GM12878 (cell line): ENCODE results near the gene HLA-DMA. TPM values are rescaled to one million over a fixed set of nuclear protein-coding genes. Genes with fewer than 3 reads are reported as not detected.
A peak's percentile ranks its signal among the peaks of the same experiment; 100 is the strongest.

ENCODE experiments used
- BCL11A ChIP-seq: IDR thresholded peaks from 2 replicates; pipeline ENCODE4 v1.6.1; 2011; ENCODE audit warnings: low read depth, low read length
- EED ChIP-seq: sonication (generic); IDR thresholded peaks from 2 replicates; pipeline ENCODE4 v1.6.1; 2016; ENCODE audit warnings: antibody characterized with exemption, low read depth
- ELK1 ChIP-seq: IDR thresholded peaks from 2 replicates; pipeline ENCODE4 v1.6.1; 2012; ENCODE audit warnings: low read depth, low read length, improper control_type of control experiment
- IKZF2 ChIP-seq, 2 experiments: fragments of 450-650 bp; IDR thresholded peaks; 2 replicates each; pipeline ENCODE4 v1.6.1; 2017; ENCODE audit warnings: mild to moderate bottlenecking in 2 of 2, moderate library complexity in 2 of 2
- JUND ChIP-seq: IDR thresholded peaks from 2 replicates; pipeline ENCODE4 v1.6.1; 2012; ENCODE audit warnings: low read depth, mild to moderate bottlenecking, low read length, improper control_type of control experiment, moderate library complexity
- MEF2B ChIP-seq: fragments of 450-650 bp; IDR thresholded peaks from 2 replicates; pipeline ENCODE4 v1.6.1; 2018; ENCODE audit warnings: mild to moderate bottlenecking, moderate library complexity; ENCODE audit not compliant: partially characterized antibody, poor library complexity, severe bottlenecking
- MLLT1 ChIP-seq: fragments of 450-650 bp; IDR thresholded peaks from 2 replicates; pipeline ENCODE4 v1.6.1; 2016; ENCODE audit warnings: mild to moderate bottlenecking
- NFYB ChIP-seq: IDR thresholded peaks from 2 replicates; pipeline ENCODE4 v1.6.1; 2011; ENCODE audit warnings: low read depth, mild to moderate bottlenecking, low read length, improper control_type of control experiment, moderate library complexity; ENCODE audit not compliant: insufficient read depth
- NR2F1 ChIP-seq: fragments of 450-650 bp; conservative IDR thresholded peaks from 2 replicates; pipeline ENCODE4 v1.6.1; 2017; ENCODE audit warnings: mild to moderate bottlenecking
- PAX8 ChIP-seq: fragments of 450-650 bp; IDR thresholded peaks from 2 replicates; pipeline ENCODE4 v1.6.1; 2017; ENCODE audit warnings: mild to moderate bottlenecking, moderate library complexity
- RELB ChIP-seq: fragments of 450-650 bp; IDR thresholded peaks from 2 replicates; pipeline ENCODE4 v1.6.1; 2017; ENCODE audit warnings: low read depth, mild to moderate bottlenecking, moderate library complexity
- SIN3A ChIP-seq: IDR thresholded peaks from 2 replicates; pipeline ENCODE4 v1.6.1; 2012; ENCODE audit warnings: low read depth, low read length, improper control_type of control experiment
- SIX5 ChIP-seq: IDR thresholded peaks from 2 replicates; pipeline ENCODE4 v1.6.1; 2011; ENCODE audit warnings: mild to moderate bottlenecking, low read depth, low read length, moderate library complexity; ENCODE audit not compliant: severe bottlenecking
- SKIL ChIP-seq: fragments of 450-650 bp; IDR thresholded peaks from 2 replicates; pipeline ENCODE4 v1.6.1; 2017; ENCODE audit warnings: mild to moderate bottlenecking, low read depth, inconsistent platforms; ENCODE audit not compliant: poor library complexity, severe bottlenecking
- SMARCA5 ChIP-seq: fragments of 450-650 bp; IDR thresholded peaks from 2 replicates; pipeline ENCODE4 v1.6.1; 2017; ENCODE audit warnings: mild to moderate bottlenecking
- SP1 ChIP-seq: IDR thresholded peaks from one replicate; pipeline ENCODE4 v1.6.1; 2011; ENCODE audit warnings: low read depth, low read length
- ZNF217 ChIP-seq: fragments of 450-650 bp; IDR thresholded peaks from 2 replicates; pipeline ENCODE4 v1.6.1; 2017; ENCODE audit warnings: antibody characterized with exemption, mild to moderate bottlenecking
- ZNF687 ChIP-seq: fragments of 450-650 bp; IDR thresholded peaks from 2 replicates; pipeline ENCODE4 v1.6.1; 2017; ENCODE audit warnings: mild to moderate bottlenecking, moderate library complexity
- polyA plus RNA-seq, 11 experiments: library from polyadenylated mRNA; depleted of rRNA in 4 of 11; unstranded in 6 of 11; stranded (reverse) in 5 of 11; fragments of >200 nt; fragmentation: Nextera tagmentation in 4 of 11; fragmentation: Illumina TruSeq in 1 of 11; extraction: Ambion mirVana in 4 of 11; extraction: Trizol in 1 of 11; gene quantifications; 1 replicate in 1 of 11; 2 replicates in 10 of 11; pipeline versions ENCODE4 v1.2.1 to v1.2.3, GENCODE V29; 2011 to 2016; ENCODE audit warnings: inconsistent platforms in 2 of 11, missing spikeins in 2 of 11, low read depth in 1 of 11
- total RNA-seq, 4 experiments: library from RNA; depleted of rRNA in 3 of 4; stranded (reverse); fragments of >200 nt in 3 of 4; fragmentation: Illumina TruSeq in 1 of 4; extraction: Trizol in 1 of 4; gene quantifications; 2 replicates each; pipeline versions ENCODE4 v1.2.1 to v1.2.3, GENCODE V29; 2013 to 2021

Gene HLA-DMA
- total and polyA plus RNA-seq, 10 of the 15 experiments (the other 5 are each of a cell fraction or from before 2014, with no cell fraction given): 177 to 552 (median 309) TPM

GRCh38 chr6:32952817-32953739, at the start of gene HLA-DMA (continued):
- peak; percentile 50 for TF ChIP-seq SKIL
- TF ChIP-seq EED: peak; percentile 99
- no peak for TF ChIP-seq ELK1
- TF ChIP-seq JUND: no peak
- TF ChIP-seq SIX5: no peak
- TF ChIP-seq NR2F1: no peak
- 0 out of 2 replicates have a peak, but pooled peaks have one; percentile 21 for TF ChIP-seq BCL11A
- no peak for TF ChIP-seq ZNF217
- peak; percentile 71; the same call in 1 of the 2 replicates for TF ChIP-seq RELB
- no peak; the same call in 1 of the 2 replicates for TF ChIP-seq SMARCA5
- TF ChIP-seq NFYB: peak; percentile 89
- 0 out of 2 replicates have a peak, but pooled peaks have one; percentile 31 for TF ChIP-seq PAX8
- no peak for TF ChIP-seq MEF2B
- TF ChIP-seq IKZF2 (IDR thresholded peaks at IDR 0.05): peak; percentile 95 to 98
- peak; percentile 68 for TF ChIP-seq SP1
- 0 out of 2 replicates have a peak, but pooled peaks have one; percentile 92 for TF ChIP-seq MLLT1
- peak; percentile 81; the same call in 1 of the 2 replicates for TF ChIP-seq SIN3A
- 0 out of 2 replicates have a peak, but pooled peaks have one; percentile 35 for TF ChIP-seq ZNF687
